Astrocyte (in vitro differentiated cells and primary cell): Measurements from ENCODE around the gene PTGES3. TPM values are rescaled to one million over a fixed set of nuclear protein-coding genes. Genes with fewer than 3 reads are reported as not detected.

Experiments
- DNase-seq: peaks from one replicate; pipeline ENCODE4 v3.0.0-alpha.2; 2010; ENCODE audit warnings: low read depth
- FAIRE-seq: peaks from 2 replicates; lab custom pipeline; 2011; peaks lifted over from hg19 to GRCh38; lab: Jason Lieb, UNC
- H2AFZ ChIP-seq: 2 replicates; pipeline ENCODE4 v1.6.0; 2012; ENCODE audit warnings: low read depth, low read length, inconsistent platforms
- H3K27ac ChIP-seq: 2 replicates; pipeline ENCODE4 v1.5.1; 2011; ENCODE audit warnings: low read depth, low read length, inconsistent platforms
- H3K27me3 ChIP-seq: 2 replicates; pipeline ENCODE4 v1.6.0; 2011; ENCODE audit warnings: low read length, inconsistent platforms; ENCODE audit not compliant: insufficient read depth
- H3K36me3 ChIP-seq: 2 replicates; pipeline ENCODE4 v1.5.1; 2011; ENCODE audit warnings: low read length, inconsistent platforms; ENCODE audit not compliant: insufficient read depth
- H3K4me1 ChIP-seq: 2 replicates; pipeline ENCODE4 v1.5.1; 2011; ENCODE audit warnings: low read length, inconsistent platforms; ENCODE audit not compliant: insufficient read depth
- H3K4me2 ChIP-seq: 2 replicates; pipeline ENCODE4 v1.6.0; 2012; ENCODE audit warnings: low read length, inconsistent platforms
- H3K4me3 ChIP-seq: 2 replicates; pipeline ENCODE4 v1.5.1; 2011; ENCODE audit warnings: low read depth, mild to moderate bottlenecking, low read length, inconsistent platforms; ENCODE audit not compliant: insufficient read depth
- H3K79me2 ChIP-seq: 2 replicates; pipeline ENCODE4 v1.6.0; 2012; ENCODE audit warnings: mild to moderate bottlenecking, low read length, inconsistent platforms; ENCODE audit not compliant: insufficient read depth
- H3K9ac ChIP-seq: 2 replicates; pipeline ENCODE4 v1.6.0; 2012; ENCODE audit warnings: mild to moderate bottlenecking, low read length, inconsistent platforms
- H3K9me3 ChIP-seq: 2 replicates; pipeline ENCODE4 v1.5.1; 2012; ENCODE audit warnings: low read depth, mild to moderate bottlenecking, low read length, inconsistent platforms; ENCODE audit not compliant: insufficient read depth
- H4K20me1 ChIP-seq: 2 replicates; pipeline ENCODE4 v1.6.0; 2012; ENCODE audit warnings: low read length, inconsistent platforms; ENCODE audit not compliant: insufficient read depth
- H3K27ac Mint-ChIP-seq: one replicate; pipeline ENCODE4 v1.8.0; 2021; ENCODE audit warnings: mild to moderate bottlenecking, mixed read lengths; ENCODE audit not compliant: unreplicated experiment
- H3K27me3 Mint-ChIP-seq: one replicate; pipeline ENCODE4 v1.8.0; 2021; ENCODE audit warnings: low read depth, mixed read lengths; ENCODE audit not compliant: unreplicated experiment
- H3K36me3 Mint-ChIP-seq: one replicate; pipeline ENCODE4 v1.8.0; 2021; ENCODE audit warnings: low read depth, mixed read lengths; ENCODE audit not compliant: unreplicated experiment
- H3K4me1 Mint-ChIP-seq: one replicate; pipeline ENCODE4 v1.8.0; 2021; ENCODE audit warnings: low read depth, mixed read lengths; ENCODE audit not compliant: unreplicated experiment
- H3K4me3 Mint-ChIP-seq: one replicate; pipeline ENCODE4 v1.8.0; 2021; ENCODE audit warnings: mild to moderate bottlenecking, moderate library complexity, mixed read lengths; ENCODE audit not compliant: unreplicated experiment
- H3K9me3 Mint-ChIP-seq: one replicate; pipeline ENCODE4 v1.8.0; 2021; ENCODE audit warnings: mild to moderate bottlenecking, mixed read lengths; ENCODE audit not compliant: unreplicated experiment
- EZH2 ChIP-seq: IDR thresholded peaks from 2 replicates; pipeline ENCODE4 v1.6.1; 2012; ENCODE audit warnings: mild to moderate bottlenecking, low read length, inconsistent platforms; ENCODE audit not compliant: insufficient read depth
- total RNA-seq: library from RNA; stranded (reverse); gene quantifications from 2 replicates; pipeline ENCODE4 v1.2.1, GENCODE V29; 2021
- TF ChIP-seq, protein P1 (sequence below): IDR thresholded peaks from 2 replicates; pipeline ENCODE4 v1.5.1; 2011; ENCODE audit warnings: low read depth, mild to moderate bottlenecking, inconsistent platforms, low read length, moderate library complexity; ENCODE audit not compliant: insufficient read depth

PTGES3 gene
- total RNA-seq, 1 donor from 2014 or later = 226 TPM

DNA sequence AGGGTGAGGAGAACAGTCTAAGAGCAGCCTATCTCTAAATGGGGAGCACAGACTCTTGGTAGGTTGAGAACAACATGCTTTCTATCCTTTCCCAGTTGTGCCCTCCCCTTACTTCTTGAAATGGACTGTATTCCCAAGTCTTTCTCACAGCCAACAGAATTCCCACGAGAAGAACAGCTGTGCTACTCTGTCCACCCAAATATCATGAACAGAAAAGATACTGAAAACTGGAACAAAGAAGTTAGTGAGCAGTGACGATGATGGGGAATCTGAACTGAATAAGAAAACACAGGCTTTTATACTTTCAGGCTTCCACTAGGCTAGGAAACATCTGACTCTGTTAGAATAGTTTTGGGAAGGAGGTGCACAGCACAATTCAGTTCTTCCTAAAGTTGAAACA lies 33.6 kb upstream of the PTGES3 start:
- H3K27ac Mint-ChIP-seq = no peak overlapping the region
- H2AFZ ChIP-seq = no peak overlapping the region
- H3K36me3 Mint-ChIP-seq = peaks cover 23% of the 10 kb centered on the region
- H3K27me3 ChIP-seq = no peaks in the 10 kb centered on the region
- no peak overlapping the region for H3K27ac ChIP-seq
- peaks cover 31% of the 10 kb centered on the region for H3K36me3 ChIP-seq
- H3K4me3 ChIP-seq = peak overlapping the region; percentile 0
- H3K9me3 Mint-ChIP-seq = no peaks in the 10 kb centered on the region
- peaks cover 24% of the 10 kb centered on the region for H3K4me1 ChIP-seq
- H3K9me3 ChIP-seq = no peaks in the 10 kb centered on the region
- peak overlapping the region; percentile 99 for H3K4me2 ChIP-seq
- FAIRE-seq (no peak), DNase-seq (no peak)
- H3K4me1 Mint-ChIP-seq = peaks cover 48% of the 10 kb centered on the region
- peak overlapping the region; percentile 100 for H3K9ac ChIP-seq
- H4K20me1 ChIP-seq = peaks cover 76% of the 10 kb centered on the region
- TF ChIP-seq, protein P1, sequence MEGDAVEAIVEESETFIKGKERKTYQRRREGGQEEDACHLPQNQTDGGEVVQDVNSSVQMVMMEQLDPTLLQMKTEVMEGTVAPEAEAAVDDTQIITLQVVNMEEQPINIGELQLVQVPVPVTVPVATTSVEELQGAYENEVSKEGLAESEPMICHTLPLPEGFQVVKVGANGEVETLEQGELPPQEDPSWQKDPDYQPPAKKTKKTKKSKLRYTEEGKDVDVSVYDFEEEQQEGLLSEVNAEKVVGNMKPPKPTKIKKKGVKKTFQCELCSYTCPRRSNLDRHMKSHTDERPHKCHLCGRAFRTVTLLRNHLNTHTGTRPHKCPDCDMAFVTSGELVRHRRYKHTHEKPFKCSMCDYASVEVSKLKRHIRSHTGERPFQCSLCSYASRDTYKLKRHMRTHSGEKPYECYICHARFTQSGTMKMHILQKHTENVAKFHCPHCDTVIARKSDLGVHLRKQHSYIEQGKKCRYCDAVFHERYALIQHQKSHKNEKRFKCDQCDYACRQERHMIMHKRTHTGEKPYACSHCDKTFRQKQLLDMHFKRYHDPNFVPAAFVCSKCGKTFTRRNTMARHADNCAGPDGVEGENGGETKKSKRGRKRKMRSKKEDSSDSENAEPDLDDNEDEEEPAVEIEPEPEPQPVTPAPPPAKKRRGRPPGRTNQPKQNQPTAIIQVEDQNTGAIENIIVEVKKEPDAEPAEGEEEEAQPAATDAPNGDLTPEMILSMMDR = no peak
- no peak for TF ChIP-seq EZH2
- peaks cover 81% of the 10 kb centered on the region for H3K79me2 ChIP-seq
- no peaks in the 10 kb centered on the region for H3K27me3 Mint-ChIP-seq
- H3K4me3 Mint-ChIP-seq = peak overlapping the region; percentile 99

DNA sequence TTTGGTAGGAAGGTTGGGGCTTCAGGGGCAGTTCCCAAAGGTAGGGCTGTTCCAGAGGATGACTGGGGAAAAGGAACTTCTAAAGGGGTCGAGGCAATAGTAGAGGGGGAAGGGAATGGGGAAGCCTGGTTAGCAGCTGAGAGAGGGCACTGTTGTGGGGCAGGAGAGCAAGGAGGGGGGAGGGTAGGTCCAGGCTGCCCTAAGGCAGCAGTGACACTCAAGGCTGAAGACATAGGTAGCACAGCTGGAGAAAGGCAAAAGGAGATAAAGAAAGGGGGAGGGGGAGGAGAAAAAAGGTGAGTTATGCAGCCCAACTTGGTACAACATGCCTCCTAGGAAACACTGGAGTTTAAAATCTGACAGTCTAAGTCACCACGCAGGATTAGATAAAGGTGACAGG lies 33.1 kb upstream of the PTGES3 start:
- Histone ChIP-seq H3K4me1 (peaks cover 26% of the 10 kb centered on the region), H3K9ac (no peak overlapping the region), H3K4me3 (peak overlapping the region; percentile 0), H4K20me1 (peaks cover 81% of the 10 kb centered on the region), H3K4me2 (peak overlapping the region; percentile 99), H2AFZ (no peak overlapping the region), H3K27ac (no peak overlapping the region), H3K9me3 (no peaks in the 10 kb centered on the region), H3K79me2 (peaks cover 86% of the 10 kb centered on the region), H3K36me3 (peaks cover 31% of the 10 kb centered on the region), H3K27me3 (no peaks in the 10 kb centered on the region)
- no peak for FAIRE-seq
- H3K27me3 Mint-ChIP-seq = no peaks in the 10 kb centered on the region
- peaks cover 53% of the 10 kb centered on the region for H3K4me1 Mint-ChIP-seq
- peak overlapping the region; percentile 62 for H3K27ac Mint-ChIP-seq
- peak overlapping the region; percentile 99 for H3K4me3 Mint-ChIP-seq
- H3K9me3 Mint-ChIP-seq = no peaks in the 10 kb centered on the region
- TF ChIP-seq, protein P1 = no peak
- no peak for TF ChIP-seq EZH2
- H3K36me3 Mint-ChIP-seq = peaks cover 26% of the 10 kb centered on the region
- no peak for DNase-seq

DNA sequence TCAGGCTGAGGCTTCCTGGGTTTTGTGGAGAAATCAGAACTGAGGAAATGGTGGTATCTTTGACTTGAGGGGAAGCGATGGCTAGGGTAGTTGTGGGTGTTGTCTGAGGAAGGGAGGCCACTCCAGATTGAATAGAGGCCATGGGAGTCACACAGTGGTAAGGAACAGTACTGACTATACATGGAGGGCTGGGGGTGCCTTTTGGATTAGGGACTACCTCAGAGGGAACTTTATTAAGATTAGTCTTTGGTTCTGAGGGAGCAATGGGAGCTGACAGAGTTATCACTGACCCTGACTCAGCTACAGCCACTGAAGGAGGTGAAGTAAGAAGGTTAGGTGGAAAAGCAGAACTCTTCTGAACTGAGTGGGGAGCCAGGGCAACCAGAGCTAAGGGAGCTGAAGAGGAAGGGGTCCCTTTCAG lies 32.7 kb upstream of the PTGES3 start:
- H3K79me2 ChIP-seq = peaks cover 91% of the 10 kb centered on the region
- peaks cover 34% of the 10 kb centered on the region for H3K36me3 ChIP-seq
- Mint-ChIP-seq H3K4me1 (peaks cover 55% of the 10 kb centered on the region), H3K27me3 (no peaks in the 10 kb centered on the region), H3K4me3 (peak overlapping the region; percentile 99), H3K36me3 (peaks cover 31% of the 10 kb centered on the region), H3K9me3 (no peaks in the 10 kb centered on the region), H3K27ac (peak overlapping the region; percentile 62)
- H3K27me3 ChIP-seq = no peaks in the 10 kb centered on the region
- H3K9ac ChIP-seq = no peak overlapping the region
- no peak overlapping the region for H3K4me3 ChIP-seq
- peak overlapping the region; percentile 99 for H3K4me2 ChIP-seq
- peaks cover 27% of the 10 kb centered on the region for H3K4me1 ChIP-seq
- H4K20me1 ChIP-seq = peaks cover 85% of the 10 kb centered on the region
- H3K27ac ChIP-seq = no peak overlapping the region
- H2AFZ ChIP-seq = no peak overlapping the region
- FAIRE-seq = no peak
- no peaks in the 10 kb centered on the region for H3K9me3 ChIP-seq
- TF ChIP-seq, protein P1 = no peak
- TF ChIP-seq EZH2 = no peak
- DNase-seq = no peak
